NK-92 (cell line): ENCODE results near the gene HYAL3.
"Not testable (repeated sequence)": the region's sequence is repeated elsewhere in the genome, so short reads cannot be mapped to it uniquely, and the experiment has no call there.

ENCODE experiments used
- DNase-seq: peaks from one replicate; lab custom pipeline; 2025; ENCODE audit not compliant: unreplicated experiment; lab: John Stamatoyannopoulos, UW

The HYAL3 gene

GRCh38 chr3:50316657-50317242 is 17.5 kb upstream of the HYAL3 start:
- no peak for DNase-seq

- DNase-seq = no peak
Measured at GRCh38 chr3:50314816-50315215, 15.6 kb upstream of the HYAL3 start.

DNA sequence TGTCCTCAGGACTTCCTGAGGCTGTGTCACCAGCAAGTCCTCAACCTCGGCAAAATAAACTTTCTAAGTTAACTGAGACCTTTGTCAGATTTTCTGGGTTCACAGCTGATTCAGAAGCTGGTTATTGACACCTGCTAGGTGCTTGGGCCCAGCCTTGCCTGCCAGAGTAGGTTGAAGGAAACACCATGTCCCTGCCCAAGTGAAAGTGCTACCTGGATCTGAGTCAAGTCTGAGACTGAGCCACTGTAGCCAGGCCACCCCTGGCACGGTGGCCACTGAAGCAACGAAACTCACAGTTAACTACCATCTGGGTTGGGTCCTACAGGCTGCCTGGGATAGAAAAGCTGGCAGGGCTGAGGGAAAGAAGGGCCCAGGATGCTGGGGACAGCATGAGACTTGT is 15.1 kb upstream of the HYAL3 start:
- DNase-seq = no peak

DNA sequence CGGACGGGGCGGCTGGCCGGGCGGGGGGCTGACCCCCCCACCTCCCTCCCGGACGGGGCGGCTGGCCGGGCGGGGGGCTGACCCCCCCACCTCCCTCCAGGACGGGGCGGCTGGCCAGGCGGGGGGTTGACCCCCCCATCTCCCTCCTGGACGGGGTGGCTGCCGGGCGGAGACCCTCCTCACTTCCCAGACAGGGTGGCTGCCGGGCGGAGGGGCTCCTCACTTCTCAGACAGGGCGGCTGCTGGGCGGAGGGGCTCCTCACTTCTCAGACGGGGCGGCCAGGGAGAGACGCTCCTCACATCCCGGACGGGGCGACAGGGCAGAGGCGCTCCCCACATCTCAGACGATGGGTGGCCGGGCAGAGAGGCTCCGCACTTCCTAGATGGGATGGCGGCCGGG is 12.8 kb upstream of the HYAL3 start:
- DNase-seq = not testable (repeated sequence)

DNA sequence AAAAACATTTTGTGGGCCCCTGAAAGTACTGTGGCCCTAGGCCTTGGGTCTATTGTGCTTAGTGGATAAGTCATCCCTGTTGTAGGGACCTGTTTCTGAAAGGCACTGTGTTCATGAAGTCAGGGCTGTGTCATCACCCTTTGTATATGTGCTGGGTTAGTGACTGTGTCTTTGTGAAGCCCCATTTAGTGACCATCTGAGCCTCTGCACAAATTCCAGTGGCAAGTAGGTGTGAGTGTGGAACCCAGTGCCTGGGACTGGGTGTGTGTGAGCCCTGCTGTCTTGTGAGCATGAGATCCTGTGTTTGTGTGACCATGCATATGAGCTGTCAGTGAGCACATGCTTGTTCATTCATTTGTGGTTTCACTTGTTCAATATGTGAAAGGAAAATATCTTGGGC is 5.4 kb upstream of the HYAL3 start:
- DNase-seq = no peak

DNA sequence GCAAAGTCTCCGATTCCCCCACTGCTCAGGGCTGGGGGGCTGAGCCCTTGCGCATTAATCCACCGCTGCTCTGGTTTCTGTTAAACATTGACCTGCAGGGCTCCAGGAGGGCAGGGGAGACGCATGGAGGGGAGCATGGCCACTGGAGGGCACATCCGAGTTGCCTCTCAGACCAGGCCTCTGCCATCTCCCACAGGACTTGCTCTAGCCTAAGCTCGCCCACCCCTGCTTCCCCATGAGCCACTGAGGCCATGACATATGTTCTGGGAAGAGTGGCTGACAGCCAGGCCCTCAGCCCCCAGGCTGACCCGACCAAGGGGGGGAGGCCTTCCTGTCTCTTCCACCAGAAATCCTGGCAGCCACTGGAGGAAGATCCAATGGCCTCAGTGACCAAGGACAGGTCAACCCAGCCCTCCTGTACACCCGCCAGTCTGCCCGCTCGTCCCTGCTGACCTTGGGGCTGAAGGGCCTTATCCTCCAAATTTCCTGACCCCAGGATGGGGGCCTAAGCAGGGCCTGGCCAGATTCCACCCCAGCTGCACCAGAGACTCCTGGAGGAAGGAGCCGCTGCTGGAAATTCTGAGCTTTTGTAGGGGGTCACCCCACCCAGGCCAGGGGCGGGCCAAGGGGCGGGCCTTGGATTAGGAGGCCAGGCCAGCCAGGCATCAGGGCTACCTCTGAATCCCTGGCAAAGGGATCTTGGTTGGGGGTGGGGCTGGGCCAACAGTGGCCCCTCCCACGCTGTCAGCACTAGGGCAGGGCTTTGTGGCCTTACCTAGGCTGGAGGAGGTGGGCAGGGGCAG is 4.0 kb upstream of the HYAL3 start, which contains the start of gene HYAL1:
TSS of gene HYAL1 (minus strand) at position 562 of the 803 bp plus-strand sequence. CDS start 618 bp downstream, outside the sequence.
- DNase-seq = no peak

- DNase-seq = no peak
Measured at GRCh38 chr3:50302095-50303012, 3.1 kb upstream of the HYAL3 start.

DNA sequence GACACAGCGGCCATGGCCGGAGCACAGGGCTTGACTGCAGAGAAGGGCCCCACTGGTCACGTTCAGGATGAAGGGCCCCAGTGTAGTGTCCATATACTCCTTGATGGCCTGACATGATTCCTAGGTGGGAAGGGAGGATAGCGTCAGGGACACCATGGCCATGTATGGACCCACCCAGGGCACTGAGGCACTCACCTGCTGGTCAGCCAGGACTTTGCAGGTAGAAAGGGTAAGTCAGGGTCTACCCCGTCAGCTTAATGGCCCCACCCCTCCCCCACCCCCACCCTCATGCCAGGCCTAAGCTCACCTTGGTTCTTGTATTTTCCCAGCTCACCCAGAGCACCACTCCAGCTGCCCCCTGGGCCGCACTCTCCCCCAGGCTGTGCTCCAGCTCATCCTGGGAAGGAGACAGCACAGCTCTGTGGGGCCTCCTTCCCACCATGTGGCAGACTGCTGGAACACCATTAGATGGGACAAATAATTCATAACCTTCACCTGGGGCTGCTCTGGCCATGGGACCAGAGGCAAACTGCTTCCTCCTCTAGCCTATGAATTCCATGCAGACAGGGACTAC is 1.6 kb upstream of the HYAL3 start:
- no peak for DNase-seq

- DNase-seq = no peak
Measured at GRCh38 chr3:50299929-50300680, 900 bp upstream of the HYAL3 start.

DNA sequence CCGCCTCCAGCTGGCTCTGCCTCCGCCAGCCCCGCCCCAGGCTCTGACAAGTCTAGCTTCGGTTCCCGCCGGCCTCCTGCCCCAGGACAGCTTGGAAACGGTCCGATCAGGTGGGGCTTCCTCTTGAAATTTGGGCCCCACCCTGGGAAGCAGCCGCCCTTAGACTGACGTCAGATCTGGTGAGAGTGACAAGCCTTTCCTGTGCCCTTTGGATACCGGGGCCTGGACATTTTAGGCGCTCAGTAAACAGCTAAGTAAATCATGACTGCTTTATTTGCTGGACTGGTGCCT is 378 bp upstream of the HYAL3 start:
- no peak for DNase-seq

- DNase-seq = no peak
Measured at GRCh38 chr3:50297896-50298725, 1.1 kb downstream of the HYAL3 start.

GRCh38 chr3:50297384-50297775 is 1.8 kb downstream of the HYAL3 start:
- no peak for DNase-seq

DNA sequence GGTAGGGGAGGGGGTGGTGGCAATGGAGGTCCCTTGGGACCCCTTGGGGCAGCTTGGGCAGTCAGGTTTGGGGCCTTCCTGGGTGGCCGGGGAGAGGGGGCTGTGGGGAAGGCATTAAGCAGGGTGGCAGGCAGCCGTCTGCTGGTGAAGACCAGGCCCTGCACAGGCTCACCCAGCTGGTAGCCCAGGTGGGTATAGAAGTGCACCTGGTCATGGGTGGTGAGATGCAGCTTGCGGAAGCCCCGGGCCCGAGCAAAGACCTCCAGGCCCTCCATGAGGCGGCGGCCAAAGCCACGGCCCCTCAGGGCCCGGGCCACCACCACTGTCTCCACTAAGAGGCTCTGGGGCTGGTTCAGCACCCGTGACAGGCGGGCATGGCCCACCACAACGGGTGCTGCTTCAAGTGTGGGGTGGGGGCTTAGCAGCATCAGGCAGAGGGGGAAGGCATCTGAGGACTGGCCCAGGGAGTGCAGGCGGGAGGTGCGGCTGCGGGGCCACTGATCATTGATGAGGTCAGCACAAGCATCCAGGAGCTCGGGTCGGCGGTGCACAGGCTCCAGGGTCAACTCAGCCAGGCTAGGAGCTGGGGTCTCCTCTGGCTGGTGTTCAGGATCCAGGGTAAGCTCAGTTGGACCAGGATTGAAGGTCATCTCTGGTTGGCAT is 2.4 kb downstream of the HYAL3 start:
- DNase-seq = no peak

DNA sequence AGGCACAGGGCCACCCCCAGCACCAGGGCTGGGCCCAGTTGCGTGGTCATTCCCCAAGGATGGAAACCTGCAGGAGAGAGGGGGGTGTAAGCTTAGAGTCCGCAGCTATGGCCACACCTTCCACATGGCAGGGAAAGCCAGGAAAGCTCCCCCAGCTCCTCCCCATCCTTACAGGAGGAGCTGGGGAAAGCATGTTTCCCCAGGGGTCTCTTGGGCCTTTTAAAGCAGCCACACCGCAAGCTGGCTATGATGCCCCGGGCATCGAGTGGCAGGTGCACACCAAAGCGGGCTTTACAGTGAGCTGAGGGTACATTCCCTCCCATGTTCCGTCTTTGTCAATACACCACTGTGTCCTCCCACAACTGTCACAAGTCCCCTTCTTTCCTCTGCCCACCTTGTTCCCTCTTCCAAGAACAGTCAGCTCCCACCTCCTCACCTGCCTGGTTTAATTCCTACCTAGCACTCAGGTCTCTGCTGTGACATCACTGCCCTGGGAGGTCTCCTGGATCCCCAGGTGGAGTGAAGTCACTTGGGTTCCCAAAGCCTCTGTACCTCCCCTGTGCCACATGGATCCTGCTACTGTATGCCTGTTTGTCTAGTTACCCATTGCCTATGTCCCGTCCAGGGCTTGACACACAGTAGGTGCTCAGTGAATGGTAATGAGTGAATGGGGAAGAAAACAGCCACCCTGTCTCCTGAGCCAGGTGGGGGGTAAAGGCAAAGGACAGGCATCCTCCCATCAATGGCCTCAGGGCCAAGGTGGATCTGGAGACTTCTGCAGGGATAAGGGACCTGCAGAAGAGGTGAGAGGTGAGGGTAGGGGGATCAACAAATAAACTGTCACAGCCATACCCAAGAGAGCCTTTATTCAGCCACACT is 3.4 kb downstream of the HYAL3 start:
- DNase-seq = no peak

- no peak for DNase-seq
Measured at GRCh38 chr3:50294492-50295403, 4.5 kb downstream of the HYAL3 start.

DNA sequence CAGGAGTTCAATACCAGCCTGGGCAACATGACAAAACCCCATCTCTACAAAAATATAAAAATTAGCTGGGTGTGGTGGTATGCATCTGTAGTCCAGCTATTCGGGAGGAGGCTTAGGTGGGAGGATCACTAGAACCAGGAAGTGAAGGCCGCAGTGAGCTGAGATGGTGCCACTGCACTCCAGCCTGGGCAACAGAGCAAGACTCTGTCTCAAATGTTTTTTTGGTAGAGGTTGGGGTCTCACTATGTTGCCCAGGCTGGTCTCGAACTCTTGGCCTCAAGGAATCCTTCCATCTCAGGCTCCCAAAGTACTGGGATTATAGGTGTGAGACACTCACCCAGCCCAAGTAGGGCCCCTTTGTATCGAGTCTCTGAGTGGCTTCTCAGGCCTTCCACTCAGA is 5.1 kb downstream of the HYAL3 start:
- DNase-seq = no peak

GRCh38 chr3:50293079-50293801 is 6.0 kb downstream of the HYAL3 start:
- no peak for DNase-seq
